GM18507 (cell line): ENCODE data around the gene SLC4A1.

ENCODE experiments used
- DNase-seq: peaks from one replicate; pipeline ENCODE4 v3.0.0; 2011; ENCODE audit warnings: low read depth; ENCODE audit not compliant: insufficient read length; ENCODE audit errors: extremely low spot score
- FAIRE-seq: peaks from 2 replicates; lab custom pipeline; 2011; peaks lifted over from hg19 to GRCh38; lab: Jason Lieb, UNC

Gene SLC4A1

DNA sequence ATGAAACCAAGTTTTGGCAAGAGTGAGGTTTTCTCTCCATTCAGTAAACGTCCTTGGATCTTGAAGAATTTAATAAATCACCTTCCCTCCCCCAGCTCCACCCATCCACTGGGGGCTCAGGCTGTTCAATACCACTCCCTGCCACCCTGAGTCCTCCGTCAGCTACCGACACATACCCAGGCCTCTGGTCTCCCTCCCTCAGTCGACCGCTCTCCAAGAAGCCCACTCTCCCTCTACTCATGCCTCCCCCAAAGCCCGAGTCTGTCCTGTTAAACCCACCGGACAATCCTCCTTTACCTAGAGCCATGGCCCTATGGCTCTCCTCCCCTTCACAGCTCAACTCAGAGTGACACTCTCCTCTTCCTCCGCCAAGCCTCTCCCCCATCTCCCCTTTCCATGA is 19.7 kb upstream of the SLC4A1 start:
- FAIRE-seq (no peak), DNase-seq (no peak)

DNA sequence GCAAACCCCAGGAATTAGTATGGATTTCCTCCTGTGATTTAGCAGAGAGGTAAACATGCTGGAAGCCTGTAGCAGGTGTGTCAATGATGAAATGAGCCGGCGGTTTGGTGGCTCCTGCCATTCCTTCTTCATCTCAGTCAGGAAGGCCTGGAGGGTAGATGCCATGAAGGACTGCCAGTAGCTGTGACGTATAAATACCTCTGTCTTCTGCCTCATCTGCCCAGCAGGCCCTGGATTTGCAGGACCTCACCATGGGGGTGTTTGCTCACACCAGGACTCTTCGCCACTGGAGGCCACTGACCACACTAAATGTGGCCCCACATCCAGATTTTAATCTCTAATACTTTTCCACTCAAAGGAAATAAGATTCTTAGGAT is 16.1 kb upstream of the SLC4A1 start:
- no peak for DNase-seq
- no peak for FAIRE-seq

DNA sequence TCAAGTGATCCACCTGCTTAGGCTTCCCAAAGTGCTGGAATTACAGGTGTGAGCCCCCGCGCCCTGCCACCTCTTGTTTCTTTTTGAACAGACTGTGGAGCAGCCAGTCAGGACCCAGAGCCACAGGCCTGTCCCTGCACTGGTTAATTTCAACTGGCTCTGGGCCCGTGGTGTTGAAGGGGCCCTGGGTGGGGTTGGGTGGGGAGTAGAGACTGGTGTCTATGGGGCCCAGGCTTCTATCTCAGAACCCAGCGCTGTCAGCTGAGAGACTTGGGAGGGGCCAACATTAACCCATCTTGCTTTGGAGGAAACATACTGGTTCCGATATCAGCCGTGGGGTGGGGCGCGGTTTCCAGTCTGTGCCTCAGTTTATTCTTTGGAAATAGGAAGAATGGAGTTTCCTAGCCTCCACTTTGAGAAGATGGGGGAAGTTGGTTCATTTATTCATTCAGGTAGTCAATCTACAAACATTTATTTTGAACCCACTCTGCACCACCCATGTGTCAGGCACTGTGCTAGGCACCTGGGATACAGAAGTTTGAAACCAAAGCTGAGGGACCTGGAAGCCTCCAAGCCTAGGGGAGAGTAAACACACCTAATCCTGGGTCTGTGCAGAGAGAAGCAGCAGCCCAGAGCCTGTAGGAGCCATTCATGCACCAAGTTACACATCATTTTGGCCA is 15.5 kb upstream of the SLC4A1 start:
- no peak for FAIRE-seq
- DNase-seq = no peak

DNA sequence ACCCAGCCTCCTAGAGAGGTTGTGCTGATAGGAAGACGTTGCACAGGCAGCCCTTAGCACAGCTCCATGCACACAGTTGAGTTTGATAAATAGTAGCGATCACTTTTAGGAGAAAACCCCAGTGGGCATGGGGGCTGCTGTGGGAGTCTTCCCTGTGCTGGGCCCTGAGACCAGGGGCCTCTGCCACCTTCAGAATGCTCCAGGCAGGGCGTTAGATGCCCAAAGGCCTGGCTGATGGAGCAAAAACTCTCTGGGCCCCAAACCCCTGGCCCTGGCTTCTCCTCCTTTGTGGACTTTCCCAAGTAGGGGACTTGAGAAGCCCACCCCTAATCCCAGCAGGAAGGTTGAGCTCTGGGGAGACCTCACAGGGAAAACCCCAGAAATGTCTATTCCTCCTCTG is 14.3 kb upstream of the SLC4A1 start:
- FAIRE-seq = no peak

DNA sequence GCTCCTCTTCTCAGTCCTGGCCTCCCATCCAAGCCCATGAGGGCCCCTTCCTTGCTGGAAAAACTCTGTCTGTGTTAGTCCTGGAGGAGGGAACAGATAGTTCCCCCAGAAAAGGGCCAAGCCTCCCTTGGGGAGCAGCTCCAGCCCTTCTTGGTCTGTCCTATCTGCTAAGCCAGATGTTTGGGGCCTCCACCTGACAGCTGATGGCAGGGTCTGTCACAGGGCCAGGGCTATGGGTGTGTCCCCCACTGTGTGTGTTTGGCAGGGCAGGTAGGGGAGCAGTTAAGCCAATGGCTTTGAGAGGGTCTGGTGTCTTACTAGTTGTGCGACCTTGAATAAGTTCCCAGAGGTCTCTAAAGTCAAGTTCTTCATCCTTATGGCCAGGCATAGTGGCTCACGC is 13.6 kb upstream of the SLC4A1 start:
- no peak for FAIRE-seq
- DNase-seq = no peak

More for the DNA sequence above, 14.3 kb upstream of the SLC4A1 start:
- DNase-seq = no peak

DNA sequence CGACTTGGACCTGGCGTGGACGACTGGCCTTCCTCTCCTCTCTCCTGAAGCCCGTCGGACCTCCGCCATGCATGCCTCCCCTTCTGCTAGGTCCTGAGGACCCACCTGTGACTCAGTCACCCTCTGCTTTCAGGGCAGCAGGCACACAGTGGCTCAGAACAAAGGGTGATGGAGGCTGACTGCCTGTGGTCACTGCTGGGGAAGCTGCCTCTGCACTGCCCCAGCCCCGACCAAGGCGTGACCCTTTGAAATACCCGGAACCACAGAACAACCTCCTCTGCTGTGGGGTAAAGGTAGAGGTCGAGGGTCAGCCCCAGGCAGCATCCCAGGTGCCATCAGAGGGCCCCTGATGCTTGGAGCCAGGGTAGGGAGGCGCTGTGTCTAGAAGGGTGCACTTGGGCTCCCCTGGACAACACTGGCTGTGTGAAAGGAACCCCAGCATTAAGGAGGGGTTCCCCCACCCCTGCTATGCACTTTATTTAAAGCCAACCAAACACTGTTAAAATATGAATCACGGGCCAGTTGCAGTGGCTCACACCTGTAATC is 12.5 kb upstream of the SLC4A1 start:
- FAIRE-seq (no peak), DNase-seq (no peak)

DNA sequence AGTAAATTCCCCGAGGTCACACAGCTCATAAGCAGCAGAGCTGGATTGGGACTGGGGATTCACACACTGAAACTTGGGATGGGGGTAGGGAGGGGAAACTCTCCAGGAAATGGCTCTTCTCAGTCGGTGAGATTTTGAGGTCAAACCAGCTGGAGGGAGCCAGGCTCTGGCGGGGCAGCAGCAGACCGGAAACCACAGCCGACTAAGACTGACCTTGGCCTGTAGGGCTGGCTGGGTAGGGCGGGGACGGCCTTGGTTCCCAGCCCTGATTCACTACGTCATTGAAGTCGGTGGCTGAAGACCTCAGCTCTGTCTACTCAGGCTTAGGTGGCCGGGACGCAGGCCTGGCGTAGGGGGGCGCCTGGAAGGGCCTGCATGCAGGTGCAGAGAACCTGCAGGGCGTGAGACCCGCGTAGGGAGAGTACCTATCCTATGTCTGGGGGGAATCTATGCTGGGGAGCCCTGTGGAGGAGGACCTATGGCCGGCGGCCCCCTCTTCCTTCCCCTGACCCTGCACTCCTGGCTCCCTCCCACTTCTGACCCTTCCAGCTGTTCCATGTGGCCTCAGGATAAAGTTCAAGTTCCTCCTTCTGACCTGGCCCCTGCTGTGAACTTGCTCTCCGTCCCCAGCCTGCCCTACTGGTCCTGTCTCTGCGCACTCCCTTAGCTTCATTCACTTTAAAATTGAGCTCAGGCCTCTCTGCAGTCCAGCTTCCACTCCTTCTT is 11.9 kb upstream of the SLC4A1 start:
- FAIRE-seq (peak; percentile 95), DNase-seq (peak; percentile 72)

DNA sequence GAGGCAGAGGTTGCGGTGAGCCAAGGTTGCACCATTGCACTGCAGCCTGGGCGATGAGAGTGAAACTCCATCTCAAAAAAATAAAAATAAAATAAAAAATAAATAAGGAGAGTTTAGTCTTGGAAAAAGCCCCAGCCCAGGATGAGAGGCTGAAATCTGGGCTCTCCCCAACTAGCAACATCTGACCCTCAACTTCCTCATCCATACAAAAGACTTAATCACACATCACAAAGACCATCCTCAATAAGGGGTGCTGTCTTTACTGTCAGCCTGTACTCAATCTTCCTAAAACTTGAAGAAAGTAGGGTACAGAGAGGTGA is 11.4 kb upstream of the SLC4A1 start:
- FAIRE-seq (no peak), DNase-seq (no peak)

DNA sequence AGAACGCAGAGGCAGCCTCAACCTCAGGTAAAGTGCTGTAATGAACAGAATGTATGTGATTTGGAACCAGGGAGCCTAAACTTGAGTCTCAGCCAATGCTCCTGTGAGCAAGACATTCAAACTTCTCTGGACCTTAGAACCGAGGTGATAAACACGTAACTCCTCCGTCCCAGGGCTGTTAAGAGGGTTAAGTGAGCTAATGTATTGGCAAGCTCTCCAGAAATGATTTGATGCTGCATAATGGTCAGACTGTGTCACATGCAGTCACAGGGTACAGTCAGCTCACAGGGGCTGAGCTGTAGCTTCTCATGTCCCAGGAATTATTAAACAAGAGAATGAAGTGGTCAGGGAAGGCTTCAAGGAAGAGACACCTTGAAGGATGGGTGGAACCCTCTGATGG is 10.0 kb upstream of the SLC4A1 start:
- FAIRE-seq = no peak
- DNase-seq = no peak

DNA sequence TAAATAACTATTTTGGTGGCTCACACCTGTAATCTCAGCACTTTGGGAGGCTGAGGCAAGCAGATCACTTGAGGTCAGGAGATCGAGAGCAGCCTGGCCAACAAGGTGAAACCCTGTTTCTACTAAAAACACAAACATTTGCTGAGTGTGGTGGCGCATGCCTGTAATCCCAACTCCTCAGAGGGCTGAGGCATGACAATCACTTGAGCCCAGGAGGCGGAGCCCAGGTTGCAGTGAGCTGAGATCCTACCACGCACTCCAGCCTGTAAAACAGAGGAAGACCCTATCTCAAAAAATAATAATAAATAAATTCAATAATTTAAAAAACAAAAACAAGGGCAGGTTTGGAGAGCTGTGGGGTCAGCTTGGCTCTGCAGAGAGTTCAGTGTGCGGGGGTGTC is 5.7 kb upstream of the SLC4A1 start:
- DNase-seq (no peak), FAIRE-seq (no peak)

DNA sequence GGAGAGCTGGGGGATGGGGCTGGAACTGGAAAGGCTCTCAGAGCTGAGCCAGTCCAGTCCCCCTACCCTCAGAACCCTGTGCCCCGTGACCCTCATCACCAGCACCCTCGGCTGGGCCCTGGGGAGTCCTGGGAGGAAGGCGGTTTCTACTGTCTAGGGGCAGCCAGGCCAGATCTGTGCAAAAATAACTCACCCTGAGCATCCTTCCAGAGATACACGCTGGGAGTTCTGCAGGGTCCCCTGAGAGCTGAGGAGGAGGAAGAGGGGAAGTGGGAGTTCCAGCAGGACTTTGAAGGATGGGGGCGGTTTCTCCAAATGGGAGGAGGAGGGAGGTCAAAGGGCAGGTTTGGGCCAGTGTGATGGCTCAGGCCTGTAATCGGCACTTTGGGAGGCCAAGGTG is 5.0 kb upstream of the SLC4A1 start:
- DNase-seq (no peak), FAIRE-seq (no peak)

DNA sequence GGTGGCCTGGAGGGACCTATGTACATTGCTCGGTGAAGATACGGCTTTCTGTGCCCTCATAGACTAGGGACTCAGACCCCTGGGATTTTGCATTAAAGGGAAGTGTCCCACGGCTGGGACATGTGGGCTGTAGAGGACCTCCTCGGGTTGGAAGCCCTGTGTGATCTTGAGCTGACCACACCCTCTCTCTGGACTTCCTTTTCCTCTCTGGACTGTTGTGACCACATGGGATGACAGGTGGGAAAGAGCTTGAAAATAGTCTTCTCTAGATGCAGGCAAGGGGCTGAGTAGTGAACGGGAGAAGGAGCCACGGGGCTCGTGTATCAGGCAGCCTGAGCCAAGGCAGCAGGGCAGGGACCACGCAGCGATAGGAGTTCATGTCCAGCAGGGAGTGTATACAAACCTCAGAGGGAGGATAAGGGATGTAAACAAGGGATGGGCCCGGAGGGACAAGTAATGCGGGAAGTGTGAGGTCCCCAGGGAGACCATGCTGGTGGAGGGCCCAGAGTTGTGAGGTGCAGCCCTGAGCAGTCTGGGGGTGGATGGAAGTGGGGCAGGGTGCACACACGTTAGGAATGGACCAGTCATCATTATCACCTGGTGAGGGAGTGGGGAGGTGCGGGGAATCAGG is 4.5 kb upstream of the SLC4A1 start:
- DNase-seq (no peak), FAIRE-seq (no peak)

DNA sequence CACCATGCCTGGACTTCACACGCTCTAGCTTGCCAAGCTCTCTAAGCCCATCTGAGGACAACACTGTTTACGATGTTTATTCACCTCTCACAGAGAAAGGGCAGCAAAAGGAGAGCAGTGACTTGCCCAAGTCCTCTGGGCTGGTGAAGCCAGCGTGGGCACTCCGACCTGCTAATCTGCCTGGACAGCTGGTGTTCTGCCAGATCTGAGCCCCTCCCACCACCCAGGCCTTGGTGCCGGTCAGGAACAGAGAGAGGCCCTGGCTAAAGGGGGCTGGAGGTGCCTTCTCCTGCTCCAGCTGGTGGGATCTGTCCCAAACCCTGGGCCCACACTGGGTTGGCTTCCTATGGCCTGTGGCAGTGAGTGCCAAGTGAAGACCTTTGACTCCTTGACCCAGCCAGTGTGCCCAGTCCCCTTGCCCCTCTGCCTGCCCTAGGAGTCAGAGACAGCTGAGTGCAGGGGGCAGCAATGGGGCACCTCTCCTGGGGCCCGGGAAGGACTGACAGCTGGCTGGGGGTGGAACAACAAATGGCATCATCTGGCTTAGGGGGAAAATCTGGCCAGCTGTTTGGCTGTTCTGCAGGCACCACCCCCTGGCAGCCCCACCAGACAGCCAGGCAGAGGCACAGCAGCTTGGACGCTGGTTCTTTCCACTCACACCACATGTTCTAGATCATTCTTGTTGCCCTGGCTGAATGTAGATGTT is 1.8 kb upstream of the SLC4A1 start:
- no peak for DNase-seq
- no peak for FAIRE-seq

DNA sequence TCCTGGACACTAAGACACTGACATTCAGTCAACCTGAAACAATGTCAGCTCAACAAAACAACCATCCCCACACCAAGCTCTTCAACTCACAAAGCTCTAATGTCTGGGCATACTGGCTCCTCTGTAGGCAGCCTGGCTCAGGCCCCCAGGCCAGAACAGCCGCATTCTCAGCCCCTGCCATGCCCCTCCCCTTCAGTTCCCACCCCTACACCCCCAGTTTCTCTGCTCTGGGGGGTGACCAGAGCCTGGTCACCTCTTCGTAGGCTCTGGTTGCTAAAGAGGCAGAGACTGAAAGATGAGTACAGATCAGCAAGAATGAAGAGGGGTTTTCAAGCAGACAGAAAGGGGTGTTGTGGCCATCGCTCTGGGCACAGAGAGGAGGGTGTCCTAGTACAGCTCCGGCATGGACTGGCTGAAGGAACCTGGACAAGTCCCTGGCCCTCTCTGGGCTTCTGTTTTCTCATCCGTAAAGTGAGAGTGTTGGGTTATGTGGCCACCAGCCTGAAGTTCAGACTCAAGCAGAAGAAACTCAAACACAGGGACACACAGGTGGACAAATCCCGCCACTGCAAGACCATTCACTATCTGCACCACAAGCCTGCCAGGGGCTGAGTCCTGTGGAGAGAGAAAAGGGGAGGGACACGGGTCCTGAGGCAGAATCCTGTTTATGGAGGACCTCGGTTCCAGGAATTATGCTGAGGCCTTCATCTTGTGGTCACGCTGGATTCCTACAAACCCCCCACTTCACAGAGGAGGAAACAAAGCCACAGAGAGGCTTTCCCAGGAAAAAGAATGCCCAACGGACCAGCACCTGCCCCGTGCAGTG is 987 bp upstream of the SLC4A1 start:
- DNase-seq (no peak), FAIRE-seq (no peak)

DNA sequence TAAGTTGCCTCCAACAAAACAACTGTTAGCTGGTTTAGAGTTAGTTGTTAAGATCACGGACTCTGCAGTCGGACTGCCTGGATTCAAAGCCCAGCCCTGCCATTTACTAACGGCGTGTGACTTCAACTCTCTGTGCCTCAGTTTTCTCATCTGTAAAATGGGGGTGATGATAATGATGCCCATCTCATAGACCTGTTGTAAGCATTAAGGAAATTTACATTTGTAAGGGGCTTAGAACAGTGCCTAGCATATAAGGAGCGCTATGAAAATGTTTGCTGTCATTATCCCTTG is 825 bp downstream of the SLC4A1 start:
- DNase-seq (no peak), FAIRE-seq (no peak)

DNA sequence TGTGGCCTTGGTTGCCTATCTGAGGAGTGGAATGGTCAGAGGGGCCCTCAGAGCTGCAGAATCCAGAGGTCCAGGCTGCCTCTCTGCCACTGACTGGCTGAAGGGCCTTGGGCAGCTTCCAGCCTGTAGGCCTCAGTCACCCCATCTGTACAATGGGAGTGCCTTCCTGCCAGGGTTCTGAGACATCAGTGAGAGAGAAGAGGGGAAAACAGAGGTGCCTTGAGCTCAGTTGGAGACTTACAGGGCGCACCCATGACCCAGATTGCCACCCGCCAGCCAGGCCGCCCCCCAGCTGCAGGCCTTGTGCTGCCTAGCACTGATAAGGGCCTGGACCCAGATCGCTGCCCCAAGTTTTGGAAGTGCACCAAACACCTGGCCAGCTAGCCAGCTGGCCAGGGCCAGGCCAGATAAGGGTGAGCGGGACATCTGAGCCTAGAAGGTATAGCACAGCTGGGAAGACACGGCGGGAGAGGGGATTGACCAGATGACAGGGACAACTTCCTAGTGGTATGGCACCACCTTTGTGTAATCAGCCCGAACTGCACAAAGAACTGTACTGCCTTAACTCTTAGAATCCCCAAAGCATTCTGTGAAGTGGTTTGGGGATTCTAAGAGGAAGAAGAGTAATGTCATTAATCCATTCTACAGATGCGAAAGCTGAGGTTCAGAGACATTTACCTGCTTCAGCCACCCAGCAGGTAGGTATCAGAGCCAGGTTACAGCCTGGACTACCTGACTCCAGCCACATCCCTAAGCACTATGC is 1.4 kb downstream of the SLC4A1 start:
- FAIRE-seq (no peak), DNase-seq (no peak)

DNA sequence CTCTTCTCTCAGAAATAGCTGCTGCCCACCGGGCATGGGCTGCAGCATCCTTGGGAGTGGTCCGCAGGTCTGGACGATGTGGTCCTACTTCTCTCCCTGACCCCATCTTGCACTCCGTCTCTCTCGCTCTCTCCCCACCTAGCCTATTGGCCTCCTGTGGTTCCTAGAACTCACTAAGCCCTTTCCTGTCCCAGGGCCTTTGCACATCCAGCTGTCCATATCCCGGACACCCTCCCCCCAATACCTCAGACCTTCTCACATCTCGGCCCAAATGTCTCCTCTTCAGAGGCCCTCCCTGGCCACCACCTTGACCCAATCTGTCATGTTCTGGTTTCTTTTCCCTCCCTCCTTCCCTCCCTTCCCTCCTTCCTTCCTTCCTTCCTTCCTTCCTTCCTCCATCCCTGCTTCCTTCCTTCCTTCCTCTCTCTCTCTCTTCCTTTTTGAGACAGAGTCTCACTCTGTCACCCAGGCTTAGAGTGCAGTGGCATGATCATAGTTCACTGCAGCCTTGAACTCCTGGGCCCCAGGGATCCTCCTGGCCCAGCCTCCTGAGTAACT is 4.5 kb downstream of the SLC4A1 start:
- DNase-seq (no peak), FAIRE-seq (no peak)

DNA sequence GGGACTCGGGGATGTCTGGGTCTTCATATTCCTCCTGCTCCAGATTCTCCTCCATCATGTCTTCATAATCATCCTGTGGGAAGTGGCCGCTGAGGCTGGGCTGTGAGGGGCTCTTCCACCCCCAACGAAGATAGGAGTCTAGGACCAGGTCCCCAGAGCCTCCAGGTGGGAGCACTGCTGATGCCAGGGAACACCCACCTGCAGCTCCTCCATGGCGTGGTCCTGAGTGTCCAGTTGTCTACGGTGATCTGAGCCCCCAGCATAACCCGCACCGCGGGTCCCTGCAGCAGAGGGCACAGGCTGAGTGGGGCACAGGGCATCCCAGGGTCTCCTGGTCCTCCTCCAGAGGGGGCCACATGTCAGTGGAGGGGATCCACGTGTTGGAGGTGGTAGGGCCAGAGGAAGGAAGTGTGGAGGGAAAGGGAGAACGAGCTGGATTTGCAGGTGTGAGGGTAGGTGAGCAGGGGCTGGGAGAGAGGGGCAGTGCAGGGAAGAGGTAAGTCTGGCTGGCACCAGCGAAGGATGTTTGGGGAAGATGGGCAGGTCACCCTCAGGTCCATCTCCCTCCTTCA is 5.2 kb downstream of the SLC4A1 start:
- no peak for DNase-seq
- FAIRE-seq = no peak
